Central memory CD4-positive, alpha-beta T cell (primary cell): Measurements from ENCODE around the gene HSBP1.

ENCODE experiments used
- DNase-seq: peaks from one replicate; pipeline ENCODE4 v3.0.0; 2022

HSBP1 gene

GRCh38 chr16:83804366-83804765, 3.4 kb upstream of the HSBP1 start:
- no peak for DNase-seq

GRCh38 chr16:83806036-83806435, 1.7 kb upstream of the HSBP1 start:
- DNase-seq = no peak

- DNase-seq = no peak
Measured at GRCh38 chr16:83806731-83807130, 1.0 kb upstream of the HSBP1 start.

GRCh38 chr16:83807327-83807709, 460 bp upstream of the HSBP1 start:
- no peak for DNase-seq

GRCh38 chr16:83808573-83809014, 816 bp downstream of the HSBP1 start:
- DNase-seq = no peak

GRCh38 chr16:83809092-83809491, 1.3 kb downstream of the HSBP1 start:
- DNase-seq = no peak

GRCh38 chr16:83810901-83811300, 3.1 kb downstream of the HSBP1 start:
- DNase-seq = no peak

- no peak for DNase-seq
Measured at GRCh38 chr16:83813823-83814658, 6.3 kb downstream of the HSBP1 start.

GRCh38 chr16:83814659-83814985, 6.8 kb downstream of the HSBP1 start:
- DNase-seq = no peak

- no peak for DNase-seq
Measured at GRCh38 chr16:83817022-83817421, 9.2 kb downstream of the HSBP1 start.

- DNase-seq = no peak
Measured at GRCh38 chr16:83818276-83818675, 10.5 kb downstream of the HSBP1 start.

- DNase-seq = no peak
Measured at GRCh38 chr16:83819361-83819760, 11.6 kb downstream of the HSBP1 start.

- DNase-seq = peak; percentile 60
Measured at GRCh38 chr16:83826146-83826913, 18.6 kb downstream of the HSBP1 start.

- DNase-seq = no peak
Measured at GRCh38 chr16:83830091-83830768, 22.5 kb downstream of the HSBP1 start.

- no peak for DNase-seq
Measured at GRCh38 chr16:83830769-83831455, 23.1 kb downstream of the HSBP1 start.

- no peak for DNase-seq
Measured at GRCh38 chr16:83831456-83831987, 23.7 kb downstream of the HSBP1 start.

- no peak for DNase-seq
Measured at GRCh38 chr16:83833921-83834320, 26.1 kb downstream of the HSBP1 start.

GRCh38 chr16:83835586-83836566, 28.1 kb downstream of the HSBP1 start:
- no peak for DNase-seq

GRCh38 chr16:83837566-83837965, 29.8 kb downstream of the HSBP1 start:
- DNase-seq = no peak

- DNase-seq = no peak
Measured at GRCh38 chr16:83838151-83838550, 30.4 kb downstream of the HSBP1 start.

GRCh38 chr16:83839561-83839960, 31.8 kb downstream of the HSBP1 start:
- no peak for DNase-seq
